KMS-11 (cell line): ENCODE measurements around the gene ASXL3.

Experiments
- H2AFZ ChIP-seq: fragments of 200-600 bp; sonication (generic); 2 replicates; pipeline ENCODE4 v1.6.1; 2016; ENCODE audit warnings: antibody characterized with exemption, mixed run types, low read depth
- H3K27ac ChIP-seq: fragments of 200-600 bp; sonication (generic); 2 replicates; pipeline ENCODE4 v1.6.1; 2016; ENCODE audit warnings: mild to moderate bottlenecking, mixed run types
- H3K27me3 ChIP-seq: fragments of 200-600 bp; sonication (generic); 2 replicates; pipeline ENCODE4 v1.6.1; 2017; ENCODE audit warnings: mild to moderate bottlenecking, low read depth, mixed run types, moderate library complexity; ENCODE audit not compliant: insufficient read depth
- H3K36me3 ChIP-seq: fragments of 200-600 bp; sonication (generic); 2 replicates; pipeline ENCODE4 v1.6.1; 2017; ENCODE audit warnings: mild to moderate bottlenecking, mixed run types; ENCODE audit not compliant: insufficient read depth
- H3K4me1 ChIP-seq: fragments of 200-600 bp; sonication (generic); 2 replicates; pipeline ENCODE4 v1.6.1; 2016; ENCODE audit warnings: mild to moderate bottlenecking, low read depth, mixed run types; ENCODE audit not compliant: poor library complexity, severe bottlenecking
- H3K4me2 ChIP-seq: fragments of 200-600 bp; sonication (generic); 2 replicates; pipeline ENCODE4 v1.7.0; 2016; ENCODE audit warnings: mild to moderate bottlenecking, mixed run types
- H3K4me3 ChIP-seq: fragments of 200-600 bp; sonication (generic); IDR thresholded peaks from 2 replicates; pipeline ENCODE4 v1.6.1; 2017; ENCODE audit warnings: low read depth, low read length, mixed read lengths; ENCODE audit not compliant: insufficient read depth
- H3K79me2 ChIP-seq: fragments of 200-600 bp; sonication (generic); 2 replicates; pipeline ENCODE4 v1.6.1; 2016; ENCODE audit warnings: low read depth, mixed run types; ENCODE audit not compliant: insufficient read depth
- H3K9ac ChIP-seq: fragments of 200-600 bp; sonication (generic); 2 replicates; pipeline ENCODE4 v1.6.1; 2016; ENCODE audit warnings: mild to moderate bottlenecking, mixed run types
- H4K20me1 ChIP-seq: fragments of 200-600 bp; sonication (generic); 2 replicates; pipeline ENCODE4 v1.6.1; 2016; ENCODE audit warnings: mild to moderate bottlenecking, mixed run types; ENCODE audit not compliant: insufficient read depth
- CTCF ChIP-seq: fragments of 200-600 bp; sonication (generic); conservative IDR thresholded peaks from 2 replicates; pipeline ENCODE4 v1.6.1; 2017; ENCODE audit warnings: low read depth, mild to moderate bottlenecking, antibody characterized with exemption, low read length, moderate library complexity, mixed read lengths

The ASXL3 gene

GRCh38 chr18:33673689-33674088 is 95.7 kb downstream of the ASXL3 start:
- Histone ChIP-seq H4K20me1 (no peaks in the 10 kb centered on the region), H3K4me2 (peak overlapping the region; percentile 99), H3K9ac (no peak overlapping the region), H2AFZ (no peak overlapping the region), H3K27ac (no peak overlapping the region; the same call in 1 of the 2 replicates), H3K4me3 (no peak overlapping the region), H3K27me3 (no peaks in the 10 kb centered on the region), H3K4me1 (peaks cover 75% of the 10 kb centered on the region), H3K36me3 (no peaks in the 10 kb centered on the region), H3K79me2 (peaks cover 22% of the 10 kb centered on the region; the same call in 1 of the 2 replicates)
- 0 out of 2 replicates have a peak, but pooled peaks have one; percentile 19 for TF ChIP-seq CTCF

- H3K4me2 ChIP-seq: peak overlapping the region; percentile 75
Observed at GRCh38 chr18:33676593-33676992, 98.6 kb downstream of the ASXL3 start.

GRCh38 chr18:33677891-33678290 is 99.9 kb downstream of the ASXL3 start:
- Histone ChIP-seq H3K27me3 (no peaks in the 10 kb centered on the region), H3K9ac (no peak overlapping the region), H3K36me3 (no peaks in the 10 kb centered on the region), H3K27ac (no peak overlapping the region), H3K79me2 (peaks cover 5% of the 10 kb centered on the region; the same call in 1 of the 2 replicates), H4K20me1 (no peaks in the 10 kb centered on the region), H3K4me2 (peak overlapping the region; percentile 3; the same call in 1 of the 2 replicates), H2AFZ (no peak overlapping the region), H3K4me3 (no peak overlapping the region), H3K4me1 (peaks cover 50% of the 10 kb centered on the region)
- TF ChIP-seq CTCF: no peak

More at GRCh38 chr18:33676593-33676992, 98.6 kb downstream of the ASXL3 start:
- no peaks in the 10 kb centered on the region for H3K36me3 ChIP-seq
- no peaks in the 10 kb centered on the region for H4K20me1 ChIP-seq
- peaks cover 18% of the 10 kb centered on the region; the same call in 1 of the 2 replicates for H3K79me2 ChIP-seq
- no peak overlapping the region for H3K4me3 ChIP-seq
- no peak overlapping the region for H2AFZ ChIP-seq
- peak overlapping the region; percentile 8; the same call in 1 of the 2 replicates for H3K9ac ChIP-seq
- no peak for TF ChIP-seq CTCF
- peak overlapping the region; percentile 47 for H3K27ac ChIP-seq
- H3K27me3 ChIP-seq: no peaks in the 10 kb centered on the region
- peaks cover 54% of the 10 kb centered on the region for H3K4me1 ChIP-seq

GRCh38 chr18:33682436-33682835 is 104.4 kb downstream of the ASXL3 start:
- H3K4me3 ChIP-seq: no peak overlapping the region
- H3K27me3 ChIP-seq: no peaks in the 10 kb centered on the region
- no peaks in the 10 kb centered on the region for H3K36me3 ChIP-seq
- no peak overlapping the region for H3K9ac ChIP-seq
- H3K79me2 ChIP-seq: no peaks in the 10 kb centered on the region
- no peak overlapping the region for H3K27ac ChIP-seq
- TF ChIP-seq CTCF: no peak
- peaks cover 7% of the 10 kb centered on the region for H3K4me1 ChIP-seq
- no peak overlapping the region for H3K4me2 ChIP-seq
- no peaks in the 10 kb centered on the region for H4K20me1 ChIP-seq
- no peak overlapping the region for H2AFZ ChIP-seq
